Melanocyte of skin (primary cell): ENCODE results near the gene ZNF804A. TPM values are rescaled to one million over a fixed set of nuclear protein-coding genes. Genes with fewer than 3 reads are reported as not detected.

ENCODE experiments used
- total RNA-seq, 2 donors: library from RNA; depleted of rRNA; stranded (reverse); fragments of >200 nt; gene quantifications; 2 replicates each; pipeline ENCODE4 v1.2.3, GENCODE V29; 2012

The ZNF804A gene
- under 1 TPM in 1 of 2 donors, not detected in 1; under 0.01 TPM for total RNA-seq

DNA sequence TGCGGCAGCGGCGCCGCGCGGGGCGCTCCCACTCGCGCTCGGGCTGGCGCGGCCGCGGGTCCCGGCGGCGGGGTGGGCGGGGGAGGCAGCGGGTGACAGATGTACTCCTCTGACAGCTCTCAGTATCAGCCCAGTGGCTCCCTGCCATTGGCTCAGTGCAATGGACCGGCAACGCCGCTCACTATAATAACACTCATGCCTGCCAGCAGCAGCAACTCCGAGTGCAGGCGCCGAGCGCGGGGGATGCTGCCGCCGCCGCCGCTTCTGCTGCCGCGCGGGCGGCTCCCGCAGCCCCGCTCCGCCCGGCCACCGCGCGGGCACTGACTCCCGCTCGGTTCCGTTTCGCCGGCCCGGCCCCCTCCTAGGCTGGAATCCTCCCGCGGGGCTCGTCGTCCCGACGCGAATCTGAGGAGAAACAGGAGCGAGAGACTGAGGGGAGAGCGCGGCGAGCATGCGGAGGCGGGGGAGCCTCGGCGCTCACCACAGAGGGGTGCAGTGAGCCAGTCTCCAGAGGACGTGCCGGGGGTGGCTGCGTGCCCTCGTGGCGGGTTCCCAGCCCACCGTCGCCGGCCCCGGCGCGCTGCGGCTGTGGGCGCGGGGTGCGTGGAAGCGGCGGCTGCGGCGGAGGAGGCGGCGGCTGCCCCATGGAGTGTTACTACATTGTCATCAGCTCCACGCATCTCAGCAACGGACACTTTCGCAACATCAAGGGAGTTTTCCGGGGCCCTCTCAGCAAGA lies at the start of gene ZNF804A:
Gene ZNF804A, plus strand, starts transcription at position 214 of the 738 bp plus-strand sequence. Its CDS starts 431 bp downstream, at position 645.

